K562 (cell line): Measurements from ENCODE around the gene IGF2R. TPM values are rescaled to one million over a fixed set of nuclear protein-coding genes. Genes with fewer than 3 reads are reported as not detected.

Source experiments
- ATF3 ChIP-seq, 2 experiments: fragments of 450-650 bp in 1 of 2; sonication (generic) in 1 of 2; formaldehyde crosslinking in 1 of 2; IDR thresholded peaks in 1 of 2; conservative IDR thresholded peaks in 1 of 2; 2 replicates each; pipeline versions ENCODE4 v1.6.1 to v1.8.1; 2016 to 2023; ENCODE audit warnings: mild to moderate bottlenecking in 2 of 2, moderate library complexity in 2 of 2, inconsistent platforms in 1 of 2, missing genetic modification reagents in 1 of 2
- CTBP1 ChIP-seq: fragments of 450-650 bp; IDR thresholded peaks from 2 replicates; pipeline ENCODE4 v1.6.1; 2016; ENCODE audit warnings: borderline replicate concordance
- ELF4 ChIP-seq: fragments of 450-650 bp; formaldehyde crosslinking; IDR thresholded peaks from 2 replicates; pipeline ENCODE4 v1.4.0; 2022; ENCODE audit warnings: missing genetic modification characterization
- IFI16 ChIP-seq: fragments of 250-450 bp; sonication (Bioruptor Pico); IDR thresholded peaks from 2 replicates; pipeline ENCODE4 v2.1.2; 2022; ENCODE audit warnings: mild to moderate bottlenecking, inconsistent platforms
- KDM5B ChIP-seq: fragments of 200-600 bp; sonication (generic); IDR thresholded peaks from 2 replicates; pipeline ENCODE4 v1.6.1; 2012; ENCODE audit warnings: low read depth, mild to moderate bottlenecking, moderate library complexity, low read length, control low read depth, inconsistent platforms; ENCODE audit not compliant: insufficient replicate concordance
- LEF1 ChIP-seq: fragments of 450-650 bp; IDR thresholded peaks from 2 replicates; pipeline ENCODE4 v1.6.1; 2016; ENCODE audit warnings: mild to moderate bottlenecking
- MIER1 ChIP-seq: fragments of 450-650 bp; IDR thresholded peaks from 2 replicates; pipeline ENCODE4 v1.6.1; 2016; ENCODE audit warnings: antibody characterized with exemption, mild to moderate bottlenecking, low read depth
- SOX6 ChIP-seq: fragments of 450-650 bp; IDR thresholded peaks from 2 replicates; pipeline ENCODE4 v1.6.1; 2014; ENCODE audit warnings: mild to moderate bottlenecking
- SREBF1 ChIP-seq: fragments of 150-350 bp; IDR thresholded peaks from 2 replicates; pipeline ENCODE4 v1.6.1; 2014; ENCODE audit warnings: antibody characterized with exemption, low read depth, low read length, borderline replicate concordance
- TFAP4 ChIP-seq: sonication (generic); formaldehyde crosslinking; IDR thresholded peaks from 2 replicates; pipeline ENCODE4 v1.8.0; 2022; ENCODE audit warnings: missing genetic modification reagents, mild to moderate bottlenecking, moderate library complexity, borderline replicate concordance
- ZNF518B ChIP-seq: fragments of 250-450 bp; sonication (Bioruptor Pico); IDR thresholded peaks from 2 replicates; pipeline ENCODE4 v1.5.0; 2021; ENCODE audit warnings: mild to moderate bottlenecking, moderate library complexity
- ZNF592 ChIP-seq: fragments of 450-650 bp; IDR thresholded peaks from 2 replicates; pipeline ENCODE4 v1.6.1; 2017; ENCODE audit warnings: antibody characterized with exemption, mild to moderate bottlenecking
- polyA plus RNA-seq, 8 experiments: library from polyadenylated mRNA; depleted of rRNA in 4 of 8; stranded (reverse) in 5 of 8; unstranded in 3 of 8; fragments of >200 nt; fragmentation: Nextera tagmentation in 2 of 8; fragmentation: Illumina TruSeq in 1 of 8; extraction: Ambion mirVana in 2 of 8; extraction: Trizol in 1 of 8; gene quantifications; 2 replicates each; pipeline versions ENCODE4 v1.2.1 to v1.2.3, GENCODE V29; 2011 to 2014; ENCODE audit warnings: inconsistent platforms in 1 of 8, missing spikeins in 1 of 8
- total RNA-seq, 7 experiments: library from RNA; depleted of rRNA in 6 of 7; stranded (reverse); fragments of >200 nt in 6 of 7; fragmentation: Illumina TruSeq in 2 of 7; extraction: Trizol in 2 of 7; gene quantifications; 2 replicates each; pipeline versions ENCODE4 v1.2.1 to v1.2.3, GENCODE V29; 2011 to 2021; ENCODE audit warnings: low replicate concordance in 1 of 7
- TF ChIP-seq, protein P1 (sequence below): IDR thresholded peaks from 2 replicates; pipeline ENCODE4 v1.6.1; 2016; ENCODE audit warnings: missing genetic modification characterization, missing compliant biosample characterization

The IGF2R gene
- total and polyA plus RNA-seq, 9 of the 15 experiments (the other 6 are each of a cell fraction or from before 2014, with no cell fraction given): 3.5 to 92.3 (median 34.5) TPM

DNA sequence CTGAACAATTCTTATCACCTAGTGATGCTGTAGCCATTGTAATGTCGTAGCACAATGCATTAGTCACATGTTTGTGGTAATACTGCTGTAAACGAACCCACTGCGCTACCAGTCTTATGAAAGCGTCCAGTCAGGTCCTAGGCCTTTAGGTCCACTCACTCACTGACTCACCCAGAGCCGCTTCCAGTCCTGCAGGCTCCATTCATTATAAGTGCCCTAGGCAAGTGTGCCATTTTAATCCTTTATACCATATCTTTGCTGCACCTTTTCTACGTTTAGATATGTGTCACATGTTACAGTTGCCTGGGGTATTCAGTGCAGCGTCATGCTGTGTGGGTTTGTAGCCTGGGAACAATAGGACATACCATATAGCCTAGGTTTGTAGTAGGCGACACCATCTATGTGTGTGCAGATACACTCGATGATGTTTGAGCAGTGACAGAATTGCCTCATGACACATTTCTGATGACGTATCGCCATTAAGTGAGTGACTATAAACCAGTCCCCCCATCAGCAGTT is 15.4 kb downstream of the IGF2R start (continued):
- TF ChIP-seq TFAP4: peak; percentile 32; the same call in 1 of the 2 replicates
- peak; percentile 81 for TF ChIP-seq ATF3 (IDR thresholded peaks at IDR 0.05)
- TF ChIP-seq ATF3 (CRISPR knock-in tag; conservative IDR thresholded peaks at IDR 0.05): no peak
- no peak for TF ChIP-seq LEF1
- no peak for TF ChIP-seq SREBF1
- TF ChIP-seq, protein P1, sequence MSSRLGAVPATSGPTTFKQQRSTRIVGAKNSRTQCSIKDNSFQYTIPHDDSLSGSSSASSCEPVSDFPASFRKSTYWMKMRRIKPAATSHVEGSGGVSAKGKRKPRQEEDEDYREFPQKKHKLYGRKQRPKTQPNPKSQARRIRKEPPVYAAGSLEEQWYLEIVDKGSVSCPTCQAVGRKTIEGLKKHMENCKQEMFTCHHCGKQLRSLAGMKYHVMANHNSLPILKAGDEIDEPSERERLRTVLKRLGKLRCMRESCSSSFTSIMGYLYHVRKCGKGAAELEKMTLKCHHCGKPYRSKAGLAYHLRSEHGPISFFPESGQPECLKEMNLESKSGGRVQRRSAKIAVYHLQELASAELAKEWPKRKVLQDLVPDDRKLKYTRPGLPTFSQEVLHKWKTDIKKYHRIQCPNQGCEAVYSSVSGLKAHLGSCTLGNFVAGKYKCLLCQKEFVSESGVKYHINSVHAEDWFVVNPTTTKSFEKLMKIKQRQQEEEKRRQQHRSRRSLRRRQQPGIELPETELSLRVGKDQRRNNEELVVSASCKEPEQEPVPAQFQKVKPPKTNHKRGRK (tag): no peak
- no peak for TF ChIP-seq MIER1
- TF ChIP-seq ZNF518B (CRISPR knock-in tag): no peak
- no peak for TF ChIP-seq ELF4 (CRISPR knock-in tag)
- TF ChIP-seq IFI16 (CRISPR knock-in tag): no peak
- no peak for TF ChIP-seq ZNF592
- TF ChIP-seq KDM5B: no peak
- TF ChIP-seq SOX6: peak; percentile 97
- no peak for TF ChIP-seq CTBP1
